H1 (cell line): ENCODE measurements around the gene KMT2A. TPM values are rescaled to one million over a fixed set of nuclear protein-coding genes. Genes with fewer than 3 reads are reported as not detected.

Source experiments
- CTCF ChIA-PET: fragments of 300-600 bp; sonication (Branson Sonifier 250); formaldehyde crosslinking; loops from one replicate; lab custom pipeline; 2021; ENCODE audit not compliant: partially characterized antibody; lab: Charles Lee
- POLR2A ChIA-PET: fragments of 300-600 bp; sonication (Branson Sonifier 250); formaldehyde crosslinking; loops from one replicate; lab custom pipeline; 2021; ENCODE audit warnings: inconsistent platforms; ENCODE audit not compliant: partially characterized antibody; lab: Charles Lee
- DNase-seq, 2 experiments: peaks; one replicate each; pipeline versions ENCODE4 v3.0.0 to v3.0.0-alpha.2; 2010 to 2022; ENCODE audit warnings: low spot score in 2 of 2, low read depth in 1 of 2, mixed read lengths in 1 of 2
- FAIRE-seq: peaks from 2 replicates; lab custom pipeline; 2011; peaks lifted over from hg19 to GRCh38; lab: Jason Lieb, UNC
- H2AFZ ChIP-seq: 2 replicates; pipeline ENCODE4 v1.8.1; 2012; ENCODE audit warnings: low read length, inconsistent platforms
- H2AK5ac ChIP-seq: 2 replicates; pipeline ENCODE4 v1.6.1; 2013; ENCODE audit warnings: low read depth, low read length
- H2BK120ac ChIP-seq: replicated peaks from 2 replicates; pipeline ENCODE3; 2013; ENCODE audit warnings: low read depth, low read length, inconsistent platforms
- H2BK12ac ChIP-seq: 2 replicates; pipeline ENCODE4 v1.6.1; 2013; ENCODE audit warnings: low read depth, low read length
- H2BK15ac ChIP-seq: 2 replicates; pipeline ENCODE4 v1.6.1; 2013; ENCODE audit warnings: low read length
- H2BK20ac ChIP-seq: 2 replicates; pipeline ENCODE4 v1.6.1; 2013; ENCODE audit warnings: low read length
- H2BK5ac ChIP-seq: 2 replicates; pipeline ENCODE4 v1.6.1; 2013; ENCODE audit warnings: low read depth, low read length
- H3K14ac ChIP-seq: 2 replicates; pipeline ENCODE4 v1.6.1; 2013; ENCODE audit warnings: inconsistent platforms; ENCODE audit not compliant: insufficient read length
- H3K18ac ChIP-seq: 2 replicates; pipeline ENCODE4 v1.6.1; 2013; ENCODE audit warnings: low read length; ENCODE audit errors: extremely low read depth
- H3K23ac ChIP-seq: 2 replicates; pipeline ENCODE4 v1.6.1; 2013; ENCODE audit warnings: inconsistent platforms; ENCODE audit not compliant: insufficient read length
- H3K23me2 ChIP-seq: 2 replicates; pipeline ENCODE4 v1.6.1; 2013; ENCODE audit warnings: low read depth, low read length
- H3K27ac ChIP-seq: 2 replicates; pipeline ENCODE4 v1.6.1; 2011; ENCODE audit warnings: low read depth, low read length, inconsistent platforms
- H3K27me3 ChIP-seq, 4 experiments: replicated peaks in 1 of 4; 1 replicate in 1 of 4; 2 replicates in 3 of 4; pipeline versions ENCODE4 v1.6.1 to v1.8.1; 2011 to 2013; ENCODE audit warnings: low read length in 3 of 4, mild to moderate bottlenecking in 3 of 4, inconsistent platforms in 2 of 4, mixed read lengths in 2 of 4, moderate library complexity in 1 of 4; ENCODE audit not compliant: control insufficient read depth in 3 of 4, insufficient read depth in 3 of 4; ENCODE audit errors: extremely low read depth in 1 of 4
- H3K36me3 ChIP-seq, 4 experiments: 2 replicates each; pipeline versions ENCODE4 v1.6.1 to v1.8.1; 2011 to 2013; ENCODE audit warnings: mild to moderate bottlenecking in 4 of 4, low read length in 3 of 4, moderate library complexity in 2 of 4, control low read depth in 1 of 4, inconsistent platforms in 1 of 4; ENCODE audit not compliant: insufficient read depth in 4 of 4, control insufficient read depth in 2 of 4
- H3K4ac ChIP-seq: replicated peaks from 2 replicates; pipeline ENCODE3; 2013; ENCODE audit warnings: low read length, low read depth, mixed read lengths, inconsistent platforms; ENCODE audit not compliant: insufficient read length
- H3K4me1 ChIP-seq, 4 experiments: replicated peaks in 1 of 4; 1 replicate in 1 of 4; 2 replicates in 3 of 4; pipeline versions ENCODE4 v1.6.1 to v1.8.1; 2011 to 2013; ENCODE audit warnings: low read length in 3 of 4, inconsistent platforms in 2 of 4, mixed read lengths in 1 of 4; ENCODE audit not compliant: insufficient read depth in 4 of 4, control insufficient read depth in 3 of 4
- H3K4me2 ChIP-seq, 2 experiments: 2 replicates each; pipeline versions ENCODE4 v1.6.1 to v1.8.1; 2011 to 2013; ENCODE audit warnings: low read depth in 2 of 2, low read length in 2 of 2, control low read depth in 1 of 2, inconsistent platforms in 1 of 2, mild to moderate bottlenecking in 1 of 2; ENCODE audit not compliant: insufficient read depth in 1 of 2
- H3K4me3 ChIP-seq, 4 experiments: fragments of 200-600, 300-600 bp in 1 of 4; sonication (generic), shearing (Covaris generic), sonication (Bioruptor Twin) in 1 of 4; 2 replicates each; pipeline versions ENCODE4 v1.5.1 to v1.8.1; 2011 to 2016; ENCODE audit warnings: low read length in 4 of 4, low read depth in 3 of 4, control low read depth in 2 of 4, inconsistent platforms in 2 of 4, mild to moderate bottlenecking in 2 of 4, mixed read lengths in 1 of 4, moderate library complexity in 1 of 4; ENCODE audit not compliant: insufficient read depth in 2 of 4; ENCODE audit errors: extremely low read depth in 1 of 4
- H3K56ac ChIP-seq: replicated peaks from 2 replicates; pipeline ENCODE3; 2013; ENCODE audit warnings: low read depth, mild to moderate bottlenecking, mixed read lengths, low read length, inconsistent platforms; ENCODE audit not compliant: insufficient read length
- H3K79me1 ChIP-seq: 2 replicates; pipeline ENCODE4 v1.6.1; 2013; ENCODE audit warnings: low read depth, low read length, control low read depth
- H3K79me2 ChIP-seq, 2 experiments: 2 replicates each; pipeline versions ENCODE4 v1.6.1 to v1.8.1; 2012 to 2013; ENCODE audit warnings: low read length in 2 of 2, mild to moderate bottlenecking in 2 of 2, inconsistent platforms in 1 of 2; ENCODE audit not compliant: insufficient read depth in 2 of 2, control insufficient read depth in 1 of 2
- H3K9ac ChIP-seq, 4 experiments: replicated peaks in 1 of 4; 1 replicate in 1 of 4; 2 replicates in 3 of 4; pipeline versions ENCODE4 v1.6.1 to v1.8.1; 2011 to 2013; ENCODE audit warnings: low read depth in 3 of 4, low read length in 3 of 4, control low read depth in 2 of 4, mild to moderate bottlenecking in 2 of 4, moderate library complexity in 2 of 4, inconsistent platforms in 1 of 4; ENCODE audit errors: extremely low read depth in 1 of 4
- H3K9me3 ChIP-seq, 2 experiments: 2 replicates each; pipeline versions ENCODE4 v1.6.1 to v1.8.1; 2012 to 2013; ENCODE audit warnings: mild to moderate bottlenecking in 2 of 2, moderate library complexity in 2 of 2, control low read depth in 1 of 2, inconsistent platforms in 1 of 2, low read depth in 1 of 2, low read length in 1 of 2, mixed read lengths in 1 of 2; ENCODE audit not compliant: insufficient read depth in 2 of 2
- H4K20me1 ChIP-seq, 2 experiments: replicated peaks in 1 of 2; 2 replicates each; pipeline versions ENCODE3 to v1.8.1; 2011 to 2013; ENCODE audit warnings: inconsistent platforms in 2 of 2, low read length in 2 of 2, mild to moderate bottlenecking in 1 of 2; ENCODE audit not compliant: insufficient read depth in 2 of 2, control insufficient read depth in 1 of 2
- H4K5ac ChIP-seq: 2 replicates; pipeline ENCODE4 v1.6.1; 2013; ENCODE audit warnings: low read length, low read depth, mixed read lengths, inconsistent platforms; ENCODE audit not compliant: insufficient read length
- H4K8ac ChIP-seq: 2 replicates; pipeline ENCODE4 v1.8.0; 2013; ENCODE audit warnings: mild to moderate bottlenecking, moderate library complexity, low read length, inconsistent platforms; ENCODE audit not compliant: insufficient read depth; ENCODE audit errors: extremely low read depth
- H4K91ac ChIP-seq: replicated peaks from 2 replicates; pipeline ENCODE3; 2013; ENCODE audit warnings: low read length, mixed read lengths, inconsistent platforms; ENCODE audit not compliant: insufficient read length
- ASH2L ChIP-seq: fragments of 200-600, 300-600 bp; sonication (generic); IDR thresholded peaks from one replicate; pipeline ENCODE4 v1.7.1; 2017; ENCODE audit warnings: low read length
- GABPA ChIP-seq: IDR thresholded peaks from 2 replicates; pipeline ENCODE4 v1.6.1; 2011; ENCODE audit warnings: mild to moderate bottlenecking, low read length, moderate library complexity, borderline replicate concordance; ENCODE audit not compliant: insufficient read depth
- GTF2F1 ChIP-seq: IDR thresholded peaks from 2 replicates; pipeline ENCODE4 v1.6.1; 2012; ENCODE audit warnings: low read depth, low read length, improper control_type of control experiment, borderline replicate concordance
- HDAC6 ChIP-seq: IDR thresholded peaks from one replicate; pipeline ENCODE4 v1.7.1; 2012; ENCODE audit warnings: low read depth, mild to moderate bottlenecking, inconsistent platforms, low read length, moderate library complexity
- JUN ChIP-seq: IDR thresholded peaks from 2 replicates; pipeline ENCODE4 v1.6.1; 2011; ENCODE audit warnings: low read depth, mild to moderate bottlenecking, improper control_type of control experiment, low read length
- JUND ChIP-seq: IDR thresholded peaks from 2 replicates; pipeline ENCODE4 v1.6.1; 2011; ENCODE audit warnings: mild to moderate bottlenecking, improper control_type of control experiment, low read length
- MAFK ChIP-seq: IDR thresholded peaks from 2 replicates; pipeline ENCODE4 v1.6.1; 2012; ENCODE audit warnings: low read depth, mild to moderate bottlenecking, improper control_type of control experiment, low read length
- RBBP5 ChIP-seq: IDR thresholded peaks from 2 replicates; pipeline ENCODE4 v1.7.1; 2012; ENCODE audit warnings: low read depth, mild to moderate bottlenecking, inconsistent platforms, low read length, moderate library complexity, borderline replicate concordance
- SIRT6 ChIP-seq: IDR thresholded peaks from one replicate; pipeline ENCODE4 v1.7.1; 2012; ENCODE audit warnings: low read length, inconsistent platforms
- SP2 ChIP-seq: IDR thresholded peaks from 2 replicates; pipeline ENCODE4 v1.6.1; 2012; ENCODE audit warnings: mild to moderate bottlenecking, low read length, inconsistent platforms
- WGBS, 2 experiments: shearing (Covaris generic) in 1 of 2; methylation state at CpG; one replicate each; pipeline versions ENCODE4 v1.1.6 to v1.1.7; 2013 to 2015; ENCODE audit warnings: low lambda C conversion rate in 2 of 2, mixed read lengths in 2 of 2, inconsistent platforms in 1 of 2, low coverage in 1 of 2, missing lambda C conversion rate in 1 of 2; ENCODE audit not compliant: insufficient replicate concordance in 2 of 2, insufficient coverage in 1 of 2, insufficient read length in 1 of 2; ENCODE audit errors: extremely low coverage in 1 of 2, missing lambda C conversion rate in 1 of 2; 5-methylcytosine and 5-hydroxymethylcytosine counted together
- polyA plus RNA-seq, 7 experiments: library from polyadenylated mRNA; depleted of rRNA in 3 of 7; stranded (reverse) in 5 of 7; unstranded in 2 of 7; fragments of >200 nt in 5 of 7; fragments of 200-250 nt in 2 of 7; gene quantifications; 1 replicate in 5 of 7; 2 replicates in 1 of 7; 4 replicates in 1 of 7; pipeline versions ENCODE4 v1.2.1 to v1.2.3, GENCODE V29; 2011 to 2013; ENCODE audit warnings: missing spikeins in 2 of 7, mixed read lengths in 2 of 7
- total RNA-seq: library from RNA; stranded (reverse); fragmentation: NEBNext Ultra II Directional; extraction: Animal tissue kit (Norgen Biotek cat#: 25700); gene quantifications from 2 replicates; pipeline ENCODE4 v1.2.1, GENCODE V29; 2021

KMT2A gene
- total and polyA plus RNA-seq, 2 of the 8 experiments (the other 6 are each of a cell fraction or from before 2014, with no cell fraction given): 35.9 to 62.1 TPM

- H3K4me1 ChIP-seq: peaks cover 0 to 4% (median 2%) of the 10 kb centered on the region in 4 experiments; a peak in 3 of 7 replicates
- ChIA-PET CTCF (interaction anchor here (1.7 kb wide), 1 partner anchor 70 kb away, joined by 6 read pairs; no protein-coding TSS in a partner anchor), POLR2A (interaction anchor here (0.9 to 1.1 kb wide), 4 partner anchors 8 to 18 kb away, joined by 3 to 5 read pairs (median 4); no protein-coding TSS in a partner anchor)
- DNase-seq (no peak), FAIRE-seq (no peak)
- no peak overlapping the region for H4K91ac ChIP-seq
- no peak overlapping the region for H2BK12ac ChIP-seq
- H2AK5ac ChIP-seq: no peak overlapping the region
- H3K14ac ChIP-seq: no peak overlapping the region
- 0 out of 8 replicates have a peak, but pooled peaks cover 0 to 2% (median 0%) of the 10 kb centered on the region in 4 experiments for H3K36me3 ChIP-seq
- no peak overlapping the region for H4K5ac ChIP-seq
- H3K56ac ChIP-seq: no peak overlapping the region
- H3K23me2 ChIP-seq: no peaks in the 10 kb centered on the region
- H2BK20ac ChIP-seq: no peak overlapping the region
- no peak overlapping the region for H3K4me2 ChIP-seq
- no peaks in the 10 kb centered on the region for H3K27me3 ChIP-seq
- no peaks in the 10 kb centered on the region for H3K79me1 ChIP-seq
- H2BK5ac ChIP-seq: no peak overlapping the region
- no peak overlapping the region for H3K23ac ChIP-seq
- H2BK15ac ChIP-seq: no peak overlapping the region
- H4K8ac ChIP-seq: no peak overlapping the region
- H3K79me2 ChIP-seq: no peaks in the 10 kb centered on the region
- H3K27ac ChIP-seq: no peak overlapping the region
- H4K20me1 ChIP-seq: no peaks in the 10 kb centered on the region
- WGBS, 2 experiments: 90% methylated on average over 5 of the region's 5 CpGs; no CpG with 5 or more reads in 1 of the 2 experiments
- no peak overlapping the region for H3K9ac ChIP-seq
- H2AFZ ChIP-seq: no peak overlapping the region
- TF ChIP-seq GABPA (no peak), HDAC6 (no peak), RBBP5 (no peak), SIRT6 (no peak), JUN (no peak), GTF2F1 (no peak), JUND (no peak), MAFK (no peak), ASH2L (no peak), SP2 (no peak)
- no peak overlapping the region for H2BK120ac ChIP-seq
- H3K4ac ChIP-seq: no peak overlapping the region
- H3K9me3 ChIP-seq: no peaks in the 10 kb centered on the region
- no peak overlapping the region for H3K4me3 ChIP-seq
- no peak overlapping the region for H3K18ac ChIP-seq
Observed at GRCh38 chr11:118418766-118419165, 17.5 kb upstream of the KMT2A start.
